Breast epithelium (tissue), 4 donors: ENCODE measurements around the gene RALGPS1. TPM values are rescaled to one million over a fixed set of nuclear protein-coding genes. Genes with fewer than 3 reads are reported as not detected.

Source experiments
- DNase-seq, 2 donors: peaks; one replicate each; pipeline ENCODE4 v3.0.0-alpha.2; 2019; ENCODE audit warnings: low spot score in 2 of 2
- H3K27ac ChIP-seq, 2 donors: fragments of 200-600 bp; sonication (generic) in 1 of 2; one replicate each; pipeline ENCODE4 v1.5.1; 2016 to 2019; ENCODE audit warnings: mild to moderate bottlenecking in 1 of 2
- H3K27me3 ChIP-seq, 2 donors: fragments of 200-600 bp; sonication (generic) in 1 of 2; one replicate each; pipeline versions ENCODE4 v1.5.1 to v1.6.0; 2017 to 2019; ENCODE audit warnings: control low read depth in 1 of 2, mild to moderate bottlenecking in 1 of 2
- H3K36me3 ChIP-seq: fragments of 200-600 bp; one replicate; pipeline ENCODE4 v1.5.1; 2019
- H3K4me1 ChIP-seq, 2 donors: fragments of 200-600 bp; sonication (generic); one replicate each; pipeline ENCODE4 v1.5.1; 2016 to 2019; ENCODE audit warnings: control low read depth in 1 of 2
- H3K4me3 ChIP-seq, 3 donors: fragments of 200-600 bp; sonication (generic); 1 replicate in 2 of 3; 2 replicates in 1 of 3; pipeline ENCODE4 v1.5.1; 2016 to 2019; ENCODE audit warnings: mild to moderate bottlenecking in 3 of 3, moderate library complexity in 2 of 3
- H3K9me3 ChIP-seq, 2 donors: fragments of 200-600 bp; sonication (generic) in 1 of 2; one replicate each; pipeline ENCODE4 v1.5.1; 2016 to 2019; ENCODE audit warnings: control low read depth in 1 of 2
- CTCF ChIP-seq, 3 donors: fragments of 450-650 bp; IDR thresholded peaks; one replicate each; pipeline ENCODE4 v1.5.1; 2016 to 2017; ENCODE audit warnings: antibody characterized with exemption in 3 of 3, mild to moderate bottlenecking in 3 of 3, moderate library complexity in 3 of 3
- POLR2A ChIP-seq: fragments of 450-650 bp; IDR thresholded peaks from one replicate; pipeline ENCODE4 v1.6.1; 2016; ENCODE audit warnings: antibody characterized with exemption, mild to moderate bottlenecking, moderate library complexity
- POLR2AphosphoS5 ChIP-seq, 3 donors: sonication (generic); formaldehyde crosslinking; IDR thresholded peaks; one replicate each; pipeline ENCODE4 v1.6.1; 2017; ENCODE audit warnings: antibody characterized with exemption in 3 of 3
- intact Hi-C: fragments of 100-400 bp; cut with DNase I; formaldehyde crosslinking; loops from one replicate; pipeline ENCODE4 v1.15.1; 2023; ENCODE audit warnings: low total_unique reads
- total RNA-seq, 3 donors: library from RNA; depleted of rRNA; stranded (reverse); fragments of >200 nt; gene quantifications; one replicate each; pipeline ENCODE4 v1.1.0, GENCODE V29; 2016

The RALGPS1 gene
- total RNA-seq, 3 donors from 2014 or later: 5.8 to 30.7 (median 15.1) TPM

DNA sequence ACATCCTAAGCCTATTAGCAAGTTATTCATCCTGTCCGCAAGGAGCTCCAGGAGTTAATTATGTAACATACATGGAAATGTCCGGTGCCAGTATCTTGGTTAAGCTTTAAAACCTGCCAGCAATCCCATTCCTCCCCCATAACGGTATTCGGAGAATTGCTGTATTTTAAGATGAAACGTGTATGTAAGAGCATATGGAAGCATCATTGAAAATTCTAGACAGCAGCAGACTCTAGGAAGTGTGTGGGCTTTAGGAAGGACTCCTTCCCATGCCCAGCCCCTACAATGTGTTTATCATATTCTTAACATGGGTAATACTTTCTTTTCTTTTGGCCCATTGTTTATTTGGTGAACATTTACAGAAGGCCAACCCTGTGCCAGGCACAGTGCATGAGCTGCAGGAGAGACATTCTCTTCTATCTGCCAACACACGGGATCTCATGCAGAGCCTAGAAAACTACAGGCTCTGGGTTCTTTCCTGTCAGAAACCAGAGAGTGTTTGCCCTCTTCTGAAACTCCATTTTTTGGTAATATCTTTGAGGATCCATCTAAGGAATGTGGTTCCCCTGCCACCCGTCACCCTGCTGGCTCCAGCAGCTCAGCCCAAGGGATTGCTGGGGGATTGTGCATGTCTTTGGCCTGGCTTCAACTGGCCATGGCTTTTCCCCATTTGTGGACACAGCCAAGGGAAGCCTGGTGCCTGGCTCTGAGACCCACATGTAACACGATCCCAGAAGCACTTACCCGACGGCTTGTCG lies 192.8 kb downstream of the RALGPS1 start:
- Histone ChIP-seq H3K27me3 (no peaks in the 10 kb centered on the region), H3K4me3 (no peak overlapping the region), H3K27ac (peak overlapping the region; percentile 45 to 92), H3K4me1 (peaks cover 16 to 25% of the 10 kb centered on the region in 2 donors), H3K9me3 (no peaks in the 10 kb centered on the region), H3K36me3 (no peaks in the 10 kb centered on the region)
- DNase-seq: no peak
- TF ChIP-seq POLR2A (no peak), POLR2AphosphoS5 (IDR thresholded peaks at IDR 0.05) (no peak), CTCF (IDR thresholded peaks at IDR 0.05) (no peak)
- intact Hi-C loops: no loop called here

DNA sequence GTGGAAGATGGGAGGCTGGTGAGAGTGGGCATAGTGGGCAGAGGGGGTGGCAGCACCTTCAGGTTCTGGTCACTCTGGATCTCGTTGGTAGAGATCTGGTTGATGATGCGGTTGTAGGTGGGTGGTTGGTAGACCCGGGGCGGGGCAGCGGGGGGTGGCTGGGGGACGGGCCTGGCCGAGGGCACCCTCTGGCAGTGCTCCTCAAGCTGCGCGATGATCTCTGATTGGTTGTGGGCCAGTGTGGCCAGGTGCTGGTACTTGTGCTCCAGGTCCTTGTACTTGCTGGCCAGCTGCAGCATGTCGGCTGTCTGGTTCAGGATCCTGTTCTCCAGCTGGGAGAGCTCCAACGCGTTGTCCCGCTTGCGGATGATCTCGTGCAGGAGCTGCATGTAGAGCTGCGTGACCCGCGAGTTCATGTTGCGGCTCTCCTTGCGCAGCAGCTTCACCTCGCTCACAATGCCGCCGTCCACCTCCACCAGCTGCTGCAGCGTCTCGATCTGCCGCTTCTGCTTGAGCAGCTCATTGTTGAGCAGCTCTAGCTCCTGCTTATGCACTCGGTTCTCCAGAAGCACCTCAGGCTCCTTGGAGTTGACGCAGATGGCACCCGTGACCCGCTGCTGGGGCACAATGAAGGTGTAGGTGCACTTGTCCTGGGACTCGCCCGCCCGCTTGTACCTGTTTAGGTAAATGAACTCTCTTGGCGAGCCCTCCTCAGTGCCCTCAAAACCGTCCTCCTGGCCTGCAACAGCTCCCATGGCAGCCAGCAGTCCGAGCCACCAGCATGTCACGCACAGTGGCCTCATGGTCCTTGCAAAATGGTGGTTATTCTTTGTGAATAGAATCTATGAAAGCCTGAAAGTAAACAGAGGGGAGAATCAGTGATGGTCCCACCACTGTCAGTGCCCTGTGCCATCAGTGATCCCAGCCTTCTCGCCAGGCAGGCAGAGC lies 193.6 kb downstream of the RALGPS1 start:
- TF ChIP-seq CTCF (IDR thresholded peaks at IDR 0.05) (no peak), POLR2A (no peak)
- Histone ChIP-seq H3K9me3 (no peaks in the 10 kb centered on the region), H3K4me1 (peaks cover 12 to 25% of the 10 kb centered on the region in 2 donors), H3K27ac (peak overlapping the region; percentile 45 to 92), H3K27me3 (no peaks in the 10 kb centered on the region), H3K4me3 (no peak overlapping the region), H3K36me3 (no peaks in the 10 kb centered on the region)
- intact Hi-C loops: no loop called here
- DNase-seq: no peak

GRCh38 chr9:127109212-127109711 lies 194.7 kb downstream of the RALGPS1 start:
- Histone ChIP-seq H3K27ac (peak overlapping the region; percentile 34 to 75), H3K27me3 (no peaks in the 10 kb centered on the region), H3K4me1 (peaks cover 12 to 19% of the 10 kb centered on the region in 2 donors), H3K9me3 (no peaks in the 10 kb centered on the region), H3K36me3 (no peaks in the 10 kb centered on the region), H3K4me3 (no peak overlapping the region)
- intact Hi-C loops: no loop called here
- no peak for DNase-seq
- TF ChIP-seq CTCF (IDR thresholded peaks at IDR 0.05): no peak
- no peak for TF ChIP-seq POLR2AphosphoS5 (IDR thresholded peaks at IDR 0.05)
- TF ChIP-seq POLR2A: no peak

GRCh38 chr9:127112056-127112455 lies 197.5 kb downstream of the RALGPS1 start:
- DNase-seq: peak in 1 of 2 donors; percentile 67
- H3K9me3 ChIP-seq: no peaks in the 10 kb centered on the region
- H3K4me3 ChIP-seq: no peak overlapping the region
- H3K36me3 ChIP-seq: no peaks in the 10 kb centered on the region
- TF ChIP-seq POLR2A (no peak), POLR2AphosphoS5 (IDR thresholded peaks at IDR 0.05) (no peak), CTCF (IDR thresholded peaks at IDR 0.05) (no peak)
- H3K4me1 ChIP-seq: peaks cover 9 to 10% of the 10 kb centered on the region in 2 donors
- intact Hi-C loops: no loop called here
- H3K27ac ChIP-seq: peak overlapping the region; percentile 66 to 86
- no peaks in the 10 kb centered on the region for H3K27me3 ChIP-seq
